Testis (tissue), 3 donors: ENCODE measurements around the gene MGAT3. TPM values are rescaled to one million over a fixed set of nuclear protein-coding genes. Genes with fewer than 3 reads are reported as not detected.
"Not testable (repeated sequence)": the region's sequence is repeated elsewhere in the genome, so short reads cannot be mapped to it uniquely, and the experiment has no call there.

Experiments used
- DNase-seq: peaks from one replicate; pipeline ENCODE4 v3.0.0-alpha.2; 2019
- H3K27ac ChIP-seq, 2 donors: fragments of 200-600 bp; sonication (generic); one replicate each; pipeline ENCODE4 v1.5.1; 2019
- H3K27me3 ChIP-seq: fragments of 200-600 bp; sonication (generic); one replicate; pipeline ENCODE4 v1.5.1; 2019
- H3K36me3 ChIP-seq: fragments of 200-600 bp; sonication (generic); one replicate; pipeline ENCODE4 v1.5.1; 2017; ENCODE audit warnings: low read depth; ENCODE audit errors: missing control alignments
- H3K4me1 ChIP-seq: fragments of 200-600 bp; sonication (generic); one replicate; pipeline ENCODE4 v1.5.1; 2019
- H3K4me3 ChIP-seq, 2 donors: fragments of 200-600 bp; sonication (generic); one replicate each; pipeline ENCODE4 v1.5.1; 2017 to 2019
- H3K9me3 ChIP-seq: fragments of 200-600 bp; sonication (generic); one replicate; pipeline ENCODE4 v1.5.1; 2017
- CTCF ChIP-seq, 3 experiments: fragments of 450-650 bp in 2 of 3; fragments of 200-600 bp in 1 of 3; sonication (generic) in 1 of 3; IDR thresholded peaks; one replicate each; pipeline ENCODE4 v1.5.1; 2016 to 2019; ENCODE audit warnings: antibody characterized with exemption in 3 of 3, mild to moderate bottlenecking in 2 of 3, moderate library complexity in 1 of 3
- POLR2A ChIP-seq: fragments of 450-650 bp; IDR thresholded peaks from one replicate; pipeline ENCODE4 v1.6.1; 2017; ENCODE audit warnings: antibody characterized with exemption, mild to moderate bottlenecking, moderate library complexity
- WGBS, 2 donors: methylation state at CpG; one replicate each; pipeline ENCODE4 v1.1.5; 2018; 5-methylcytosine and 5-hydroxymethylcytosine counted together
- intact Hi-C: fragments of 100-400 bp; cut with DNase I; formaldehyde crosslinking; loops from one replicate; pipeline ENCODE4 v1.15.1; 2023; ENCODE audit warnings: low total_unique reads
- polyA plus RNA-seq: library from polyadenylated mRNA; stranded (reverse); fragments of 350-450 nt; fragmentation: Illumina TruSeq; extraction: RNeasy Lipid Tissue Mini Kit (QIAGEN cat#74804); gene quantifications from one replicate; pipeline ENCODE4 v1.2.3, GENCODE V29; 2014; ENCODE audit warnings: low read depth, low replicate concordance; ENCODE audit not compliant: insufficient read depth
- total RNA-seq, 2 donors: library from RNA; depleted of rRNA; stranded (reverse); fragments of >200 nt; gene quantifications; one replicate each; pipeline ENCODE4 v1.2.3, GENCODE V29; 2016

Gene MGAT3
- total and polyA plus RNA-seq, 3 donors from 2014 or later = 4.6 to 9.7 (median 6.4) TPM

- TF ChIP-seq CTCF (IDR thresholded peaks at IDR 0.05) (no peak), POLR2A (no peak)
- WGBS, 2 donors = 6 to 8% methylated on average over 24 of the region's 24 CpGs
- H3K27ac ChIP-seq = peak overlapping the region; percentile 98 to 99
- peaks cover 36% of the 10 kb centered on the region for H3K4me1 ChIP-seq
- peak overlapping the region; percentile 95 to 99 for H3K4me3 ChIP-seq
- DNase-seq = no peak
- intact Hi-C loops = no loop called here
- H3K27me3 ChIP-seq = no peaks in the 10 kb centered on the region
- no peaks in the 10 kb centered on the region for H3K36me3 ChIP-seq
- no peaks in the 10 kb centered on the region for H3K9me3 ChIP-seq
Measured at GRCh38 chr22:39518996-39519680, 62.3 kb downstream of the MGAT3 start.

- Histone ChIP-seq H3K4me1 (peaks cover 42% of the 10 kb centered on the region), H3K27me3 (no peaks in the 10 kb centered on the region), H3K27ac (peak overlapping the region; percentile 98 to 99), H3K36me3 (no peaks in the 10 kb centered on the region), H3K4me3 (peak overlapping the region; percentile 95 to 99), H3K9me3 (no peaks in the 10 kb centered on the region)
- 1% methylated on average over 18 to 47 of the region's 47 CpGs for whole genome bisulfite sequencing, 2 donors
- peak; percentile 99 for DNase-seq
- intact Hi-C loops = loop anchor here (10.0 kb wide), 2 partner anchors 205 to 345 kb away; partner anchors contain the start of gene RPL3
- peak in 2 of 3 experiments; percentile 17 to 23 for TF ChIP-seq CTCF (IDR thresholded peaks at IDR 0.05)
- no peak for TF ChIP-seq POLR2A
Measured at GRCh38 chr22:39519681-39520225, 62.9 kb downstream of the MGAT3 start.

GRCh38 chr22:39520226-39521105 is 63.7 kb downstream of the MGAT3 start, which contains the start of gene ATF4:
Gene ATF4, plus strand, starts transcription at chr22:39520562. Its CDS starts 884 bp downstream, at chr22:39521446.
- peak within 1 kb of the TSS; percentile 98 to 99 for H3K27ac ChIP-seq
- DNase-seq = peak; percentile 97
- no peaks in the 10 kb centered on the region for H3K27me3 ChIP-seq
- H3K9me3 ChIP-seq = no peaks in the 10 kb centered on the region
- H3K4me1 ChIP-seq = peaks cover 47% of the 10 kb centered on the region
- intact Hi-C loops = loop anchor here (10.0 kb wide), 2 partner anchors 206 to 346 kb away; partner anchors contain the start of gene RPL3
- 1% methylated on average over 23 to 86 of the region's 86 CpGs for WGBS, 2 donors
- H3K36me3 ChIP-seq = no peaks in the 10 kb centered on the region
- H3K4me3 ChIP-seq = peak within 1 kb of the TSS; percentile 95 to 99
- TF ChIP-seq CTCF (IDR thresholded peaks at IDR 0.05) (peak in 1 of 3 experiments; percentile 3), POLR2A (peak; percentile 77)

GRCh38 chr22:39521106-39521885 is 64.5 kb downstream of the MGAT3 start:
- Histone ChIP-seq H3K4me1 (peaks cover 47% of the 10 kb centered on the region), H3K4me3 (peak overlapping the region; percentile 95 to 99), H3K27ac (peak overlapping the region; percentile 98 to 99)
- H3K36me3 ChIP-seq, DNase-seq, H3K27me3 ChIP-seq, H3K9me3 ChIP-seq: not testable (repeated sequence)
- intact Hi-C loops = loop anchor here (10.0 kb wide), 2 partner anchors 206 to 346 kb away; partner anchors contain the start of gene RPL3
- 0 to 1% methylated on average over 8 to 28 of the region's 28 CpGs for WGBS, 2 donors

- 4 to 8% methylated on average over 5 of the region's 5 CpGs for WGBS, 2 donors
- H3K27ac ChIP-seq = peak overlapping the region; percentile 98 to 99
- peak overlapping the region in 1 of 2 donors; percentile 99 for H3K4me3 ChIP-seq
- DNase-seq, H3K36me3 ChIP-seq, H3K27me3 ChIP-seq, H3K9me3 ChIP-seq: not testable (repeated sequence)
- intact Hi-C loops = loop anchor here (10.0 kb wide), 2 partner anchors 207 to 347 kb away; partner anchors contain the start of gene RPL3
- H3K4me1 ChIP-seq = peaks cover 48% of the 10 kb centered on the region
Measured at GRCh38 chr22:39522091-39522490, 65.3 kb downstream of the MGAT3 start.
